ENCODE measurements around the gene STARD3NL. TPM values are rescaled to one million over a fixed set of nuclear protein-coding genes. Genes with fewer than 3 reads are reported as not detected.

STARD3NL gene, protein sequence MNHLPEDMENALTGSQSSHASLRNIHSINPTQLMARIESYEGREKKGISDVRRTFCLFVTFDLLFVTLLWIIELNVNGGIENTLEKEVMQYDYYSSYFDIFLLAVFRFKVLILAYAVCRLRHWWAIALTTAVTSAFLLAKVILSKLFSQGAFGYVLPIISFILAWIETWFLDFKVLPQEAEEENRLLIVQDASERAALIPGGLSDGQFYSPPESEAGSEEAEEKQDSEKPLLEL
- total RNA-seq = 30.5 to 36.3 TPM (median 33.4 TPM) in 3 replicates
- long read RNA-seq, transcript STARD3NL-201 (9 exons, 1,728 nt) = major isoform, 67 of 78 reads
- long read RNA-seq, partial matches to known transcripts = 3 of 78 reads
- long read RNA-seq, other reads (novel, unspliced or antisense) = 6 of 78 reads

GRCh38 chr7:38178004-38178694 is at the start of gene STARD3NL:
Gene STARD3NL (plus strand): TSS chr7:38178245. CDS start chr7:38207505, 29,260 bp downstream.
- Mint-ChIP-seq H3K27ac (ENCODE audit: unreplicated experiment) (peak within 1 kb of the TSS; percentile 95), H3K36me3 (ENCODE audit: low read depth) (no peaks in the 10 kb centered on the region), H3K27me3 (ENCODE audit: low read depth) (peaks cover 10% of the 10 kb centered on the region), H3K4me3 (ENCODE audit: unreplicated experiment) (peak within 1 kb of the TSS; percentile 91), H3K9me3 (ENCODE audit: low read depth) (no peaks in the 10 kb centered on the region), H3K4me1 (ENCODE audit: low read depth) (peaks cover 24% of the 10 kb centered on the region)
- DNase-seq (ENCODE audit: low spot score) = peak; percentile 97
- TF ChIP-seq, protein P1, sequence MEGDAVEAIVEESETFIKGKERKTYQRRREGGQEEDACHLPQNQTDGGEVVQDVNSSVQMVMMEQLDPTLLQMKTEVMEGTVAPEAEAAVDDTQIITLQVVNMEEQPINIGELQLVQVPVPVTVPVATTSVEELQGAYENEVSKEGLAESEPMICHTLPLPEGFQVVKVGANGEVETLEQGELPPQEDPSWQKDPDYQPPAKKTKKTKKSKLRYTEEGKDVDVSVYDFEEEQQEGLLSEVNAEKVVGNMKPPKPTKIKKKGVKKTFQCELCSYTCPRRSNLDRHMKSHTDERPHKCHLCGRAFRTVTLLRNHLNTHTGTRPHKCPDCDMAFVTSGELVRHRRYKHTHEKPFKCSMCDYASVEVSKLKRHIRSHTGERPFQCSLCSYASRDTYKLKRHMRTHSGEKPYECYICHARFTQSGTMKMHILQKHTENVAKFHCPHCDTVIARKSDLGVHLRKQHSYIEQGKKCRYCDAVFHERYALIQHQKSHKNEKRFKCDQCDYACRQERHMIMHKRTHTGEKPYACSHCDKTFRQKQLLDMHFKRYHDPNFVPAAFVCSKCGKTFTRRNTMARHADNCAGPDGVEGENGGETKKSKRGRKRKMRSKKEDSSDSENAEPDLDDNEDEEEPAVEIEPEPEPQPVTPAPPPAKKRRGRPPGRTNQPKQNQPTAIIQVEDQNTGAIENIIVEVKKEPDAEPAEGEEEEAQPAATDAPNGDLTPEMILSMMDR (IDR thresholded peaks at IDR 0.05) = no peak

DNA sequence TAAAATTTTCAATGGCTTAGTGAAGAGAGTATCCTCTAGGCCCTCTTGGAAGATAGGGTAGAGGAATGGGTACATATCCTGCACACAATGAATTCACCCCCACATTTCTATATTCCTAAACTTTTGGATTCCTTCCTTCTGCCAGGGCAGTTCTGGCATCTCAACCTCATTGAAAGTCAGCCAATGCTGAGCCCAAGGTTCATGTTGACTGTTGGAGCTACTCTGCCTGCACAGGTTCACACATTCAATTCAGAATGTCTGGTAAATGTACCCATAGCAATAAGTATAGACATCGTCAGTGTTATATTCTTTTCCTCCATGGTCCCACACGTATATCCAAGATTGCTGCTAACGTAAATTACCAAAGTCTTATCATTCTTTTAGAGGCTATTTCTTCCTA is 48.9 kb upstream of the STARD3NL start:
- DNase-seq (ENCODE audit: low spot score) = no peak
- H3K4me1 Mint-ChIP-seq (ENCODE audit: low read depth) = no peaks in the 10 kb centered on the region
- H3K4me3 Mint-ChIP-seq (ENCODE audit: unreplicated experiment) = no peak overlapping the region
- TF ChIP-seq, protein P1 (IDR thresholded peaks at IDR 0.05) = no peak
- H3K36me3 Mint-ChIP-seq (ENCODE audit: low read depth) = no peaks in the 10 kb centered on the region
- no peak overlapping the region for H3K27ac Mint-ChIP-seq (ENCODE audit: unreplicated experiment)
- peaks cover 2% of the 10 kb centered on the region for H3K9me3 Mint-ChIP-seq (ENCODE audit: low read depth)
- peaks cover 13% of the 10 kb centered on the region for H3K27me3 Mint-ChIP-seq (ENCODE audit: low read depth)

GRCh38 chr7:38129579-38129978 is 48.5 kb upstream of the STARD3NL start:
- peaks cover 2% of the 10 kb centered on the region for H3K9me3 Mint-ChIP-seq (ENCODE audit: low read depth)
- no peaks in the 10 kb centered on the region for H3K36me3 Mint-ChIP-seq (ENCODE audit: low read depth)
- H3K27ac Mint-ChIP-seq (ENCODE audit: unreplicated experiment) = no peak overlapping the region
- no peak overlapping the region for H3K4me3 Mint-ChIP-seq (ENCODE audit: unreplicated experiment)
- no peak for DNase-seq (ENCODE audit: low spot score)
- H3K27me3 Mint-ChIP-seq (ENCODE audit: low read depth) = peaks cover 13% of the 10 kb centered on the region
- TF ChIP-seq, protein P1 (IDR thresholded peaks at IDR 0.05) = no peak
- H3K4me1 Mint-ChIP-seq (ENCODE audit: low read depth) = no peaks in the 10 kb centered on the region

- Mint-ChIP-seq H3K4me1 (ENCODE audit: low read depth) (no peaks in the 10 kb centered on the region), H3K9me3 (ENCODE audit: low read depth) (peaks cover 5% of the 10 kb centered on the region), H3K27me3 (ENCODE audit: low read depth) (peaks cover 14% of the 10 kb centered on the region), H3K36me3 (ENCODE audit: low read depth) (no peaks in the 10 kb centered on the region), H3K4me3 (ENCODE audit: unreplicated experiment) (no peak overlapping the region), H3K27ac (ENCODE audit: unreplicated experiment) (no peak overlapping the region)
- TF ChIP-seq, protein P1 (IDR thresholded peaks at IDR 0.05) = no peak
- no peak for DNase-seq (ENCODE audit: low spot score)
Measured at GRCh38 chr7:38138171-38138570, 39.9 kb upstream of the STARD3NL start.

- Mint-ChIP-seq H3K27ac (ENCODE audit: unreplicated experiment) (no peak overlapping the region), H3K36me3 (ENCODE audit: low read depth) (no peaks in the 10 kb centered on the region), H3K4me1 (ENCODE audit: low read depth) (no peaks in the 10 kb centered on the region), H3K9me3 (ENCODE audit: low read depth) (peaks cover 4% of the 10 kb centered on the region), H3K27me3 (ENCODE audit: low read depth) (peaks cover 10% of the 10 kb centered on the region), H3K4me3 (ENCODE audit: unreplicated experiment) (no peak overlapping the region)
- DNase-seq (ENCODE audit: low spot score) = no peak
- TF ChIP-seq, protein P1 (IDR thresholded peaks at IDR 0.05) = no peak
Measured at GRCh38 chr7:38141187-38141586, 36.9 kb upstream of the STARD3NL start.
